GM21737 (cell line): ENCODE results near the gene C1orf159.
"Not testable (repeated sequence)": the region's sequence is repeated elsewhere in the genome, so short reads cannot be mapped to it uniquely, and the experiment has no call there.

Experiments
- ATAC-seq: cut with Tn5 transposase; IDR thresholded peaks from one replicate; pipeline ENCODE4 v1.9.1; 2021; ENCODE audit warnings: mild to moderate bottlenecking, moderate library complexity; ENCODE audit not compliant: unreplicated experiment

Gene C1orf159

GRCh38 chr1:1119272-1119890 lies 3.5 kb upstream of the C1orf159 start:
- no peak for ATAC-seq

- no peak for ATAC-seq
Measured at GRCh38 chr1:1118876-1119220, 3.0 kb upstream of the C1orf159 start.

- no peak for ATAC-seq
Measured at GRCh38 chr1:1118011-1118875, 2.4 kb upstream of the C1orf159 start.

GRCh38 chr1:1117469-1117831 lies 1.6 kb upstream of the C1orf159 start:
- ATAC-seq = no peak

GRCh38 chr1:1116701-1117468 lies 996 bp upstream of the C1orf159 start:
- no peak for ATAC-seq

DNA sequence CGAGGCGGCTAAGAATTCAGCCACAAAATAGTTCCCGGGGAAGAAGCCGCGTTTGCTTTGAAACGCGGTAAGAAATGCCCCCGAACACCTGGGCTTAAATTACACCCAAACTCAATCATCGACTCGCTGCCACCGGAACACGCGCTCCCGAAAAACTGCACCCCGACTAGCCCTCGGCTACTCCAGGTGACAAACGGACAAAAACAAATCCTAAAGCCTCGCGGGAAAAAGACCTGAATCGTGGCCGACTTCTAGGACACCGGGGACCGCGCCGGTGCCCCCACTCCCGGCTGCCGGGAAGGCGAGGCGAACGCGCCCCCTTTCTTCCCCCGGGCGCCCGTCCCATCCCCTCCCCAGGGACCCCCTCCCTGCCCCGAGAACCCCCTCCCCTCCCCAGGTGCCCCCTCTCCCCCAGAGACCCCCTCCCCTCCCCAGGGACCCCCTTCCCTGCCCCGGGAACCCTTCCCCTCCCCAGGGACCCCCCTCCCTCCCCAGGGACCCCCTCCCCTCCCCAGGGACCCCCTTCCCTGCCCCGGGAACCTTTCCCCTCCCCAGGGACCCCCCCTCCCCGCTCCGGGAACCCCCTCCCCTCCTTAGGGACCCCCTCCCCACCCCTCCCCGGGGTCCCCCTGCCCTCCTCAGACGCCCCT lies 628 bp downstream of the C1orf159 start:
- no peak for ATAC-seq

GRCh38 chr1:1114431-1114830 lies 1.5 kb downstream of the C1orf159 start:
- no peak for ATAC-seq

- no peak for ATAC-seq
Measured at GRCh38 chr1:1112237-1112985, 3.5 kb downstream of the C1orf159 start.

- no peak for ATAC-seq
Measured at GRCh38 chr1:1111516-1112236, 4.2 kb downstream of the C1orf159 start.

- no peak for ATAC-seq
Measured at GRCh38 chr1:1110561-1110971, 5.3 kb downstream of the C1orf159 start.

GRCh38 chr1:1109743-1110142 lies 6.1 kb downstream of the C1orf159 start:
- ATAC-seq = no peak

GRCh38 chr1:1106510-1107221 lies 9.2 kb downstream of the C1orf159 start:
- no peak for ATAC-seq

DNA sequence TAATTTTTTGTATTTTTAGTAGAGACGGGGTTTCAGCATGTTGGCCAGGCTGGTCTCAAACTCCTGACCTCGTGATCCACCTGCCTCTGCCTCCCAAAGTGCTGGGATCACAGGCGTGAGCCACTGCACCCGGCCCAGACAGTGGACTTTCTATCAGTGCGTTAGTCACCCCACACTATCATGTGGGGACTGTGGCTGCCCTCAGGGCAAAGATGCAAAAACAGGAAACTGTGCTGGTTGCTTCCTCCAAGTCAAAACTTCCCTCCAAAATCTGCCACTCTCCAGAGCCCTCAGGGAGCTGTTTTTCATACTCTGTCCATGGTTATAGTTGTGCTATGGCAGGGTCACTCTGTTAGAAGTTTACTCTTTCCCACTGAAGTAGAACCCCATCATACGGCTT lies 11.7 kb downstream of the C1orf159 start:
- not testable (repeated sequence) for ATAC-seq

- no peak for ATAC-seq
Measured at GRCh38 chr1:1101503-1101902, 14.4 kb downstream of the C1orf159 start.

DNA sequence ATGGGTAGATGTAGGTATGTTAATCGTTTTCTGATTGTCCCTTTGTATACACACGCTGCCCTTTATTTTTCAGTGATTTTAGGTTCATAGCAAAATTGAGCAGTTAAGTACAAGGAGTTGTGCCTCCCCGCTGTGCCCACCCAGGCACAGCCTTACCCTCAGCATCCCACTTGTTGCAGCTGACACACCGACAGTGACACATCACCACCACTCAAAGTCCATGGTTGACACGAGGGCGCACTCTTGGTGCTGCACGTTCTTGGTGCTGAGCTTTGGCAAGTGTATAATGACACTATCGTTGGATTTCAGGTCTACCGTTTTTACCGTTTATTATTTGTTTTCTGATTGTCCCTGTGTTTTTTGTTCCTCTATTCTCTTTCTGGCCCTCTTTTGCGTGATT lies 15.6 kb downstream of the C1orf159 start:
- no peak for ATAC-seq

DNA sequence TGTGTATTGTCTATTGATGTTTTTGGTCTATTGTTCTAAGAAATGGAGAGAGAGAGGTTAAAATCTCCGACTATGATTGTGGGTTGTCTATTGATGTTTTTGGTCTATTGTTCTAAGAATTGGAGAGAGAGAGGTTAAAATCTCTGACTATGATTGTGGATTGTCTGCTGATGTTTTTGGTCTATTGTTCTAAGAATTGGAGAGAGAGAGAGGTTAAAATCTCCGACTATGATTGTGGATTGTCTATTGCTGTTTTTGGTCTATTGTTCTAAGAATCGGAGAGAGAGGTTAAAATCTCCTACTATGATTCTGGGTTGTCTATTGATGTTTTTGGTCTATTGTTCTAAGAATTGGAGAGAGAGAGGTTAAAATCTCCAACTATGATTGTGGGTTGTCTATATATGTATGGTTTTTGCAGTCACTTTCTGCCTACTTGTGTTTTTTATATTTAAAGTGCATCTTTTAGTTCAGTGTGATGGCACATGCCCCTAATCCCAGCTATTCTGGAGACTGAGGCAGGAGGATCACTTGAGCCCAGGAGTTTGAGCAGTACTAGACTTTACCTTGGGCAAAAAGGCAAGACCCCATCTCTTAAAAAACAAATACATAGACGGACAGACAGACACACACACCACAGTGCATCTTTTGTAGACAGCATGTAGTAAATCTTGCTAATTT lies 16.2 kb downstream of the C1orf159 start:
- ATAC-seq = no peak

- no peak for ATAC-seq
Measured at GRCh38 chr1:1098681-1099421, 17.0 kb downstream of the C1orf159 start.

DNA sequence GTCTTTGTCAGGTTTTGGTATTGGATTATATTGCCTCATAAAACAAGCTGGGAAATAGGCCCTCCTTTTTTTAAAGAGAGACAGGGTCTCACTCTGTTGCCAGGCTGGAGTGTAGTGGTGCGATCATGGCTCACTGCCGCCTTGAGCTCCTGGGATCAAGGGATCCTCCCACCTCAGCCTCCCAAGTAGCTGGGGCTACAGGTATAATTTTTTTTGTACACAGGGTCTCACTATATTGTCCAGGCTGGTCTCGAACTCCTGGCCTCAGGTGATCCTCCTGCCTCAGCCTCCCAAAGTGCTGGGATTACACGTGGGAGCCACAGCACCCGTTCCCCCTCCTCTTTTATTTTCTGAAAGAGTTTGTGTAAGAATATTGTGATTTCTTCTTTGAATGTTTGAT lies 19.8 kb downstream of the C1orf159 start:
- not testable (repeated sequence) for ATAC-seq
